Measurements from ENCODE around the gene ACOT12. TPM values are rescaled to one million over a fixed set of nuclear protein-coding genes. Genes with fewer than 3 reads are reported as not detected.

ACOT12 gene
- total RNA-seq, 1 experiment from 2014 or later: not detected

GRCh38 chr5:81286059-81286617, 107.8 kb downstream of the ACOT12 start:
- Mint-ChIP-seq H3K27ac (no peak overlapping the region), H3K27me3 (ENCODE audit: low read depth) (no peaks in the 10 kb centered on the region), H3K4me3 (no peak overlapping the region), H3K36me3 (peaks cover 14% of the 10 kb centered on the region), H3K9me3 (peaks cover 15% of the 10 kb centered on the region), H3K4me1 (no peaks in the 10 kb centered on the region)
- ATAC-seq: peak; percentile 39
- no peak for DNase-seq (ENCODE audit: low spot score)
- POLR2A ChIA-PET: interaction anchor here (0.7 to 1.1 kb wide), 2 partner anchors 29 to 53 kb away, joined by 3 to 8 read pairs; no protein-coding TSS in a partner anchor
- TF ChIP-seq NFE2L1 (CRISPR knock-in tag; IDR thresholded peaks at IDR 0.05): no peak
- TF ChIP-seq ZNF219 (CRISPR knock-in tag; IDR thresholded peaks at IDR 0.05; ENCODE audit: borderline replicate concordance): no peak
- TF ChIP-seq ARID4B (CRISPR knock-in tag; IDR thresholded peaks at IDR 0.05; ENCODE audit: borderline replicate concordance): no peak
- TF ChIP-seq ZNF138 (CRISPR knock-in tag; conservative IDR thresholded peaks at IDR 0.05): no peak
- TF ChIP-seq ZSCAN18 (CRISPR knock-in tag; IDR thresholded peaks at IDR 0.05): no peak
- TF ChIP-seq ZNF671 (CRISPR knock-in tag; IDR thresholded peaks at IDR 0.05): no peak
- no peak for TF ChIP-seq CTCF (IDR thresholded peaks at IDR 0.05)
- no peak for TF ChIP-seq GABPB1 (CRISPR knock-in tag; IDR thresholded peaks at IDR 0.05)
- TF ChIP-seq MYBL2 (CRISPR knock-in tag; IDR thresholded peaks at IDR 0.05): no peak
- no peak for TF ChIP-seq ETV6 (CRISPR knock-in tag; IDR thresholded peaks at IDR 0.05)
- no peak for TF ChIP-seq ATF3 (CRISPR knock-in tag; conservative IDR thresholded peaks at IDR 0.05)
- no peak for TF ChIP-seq STAT6 (CRISPR knock-in tag; conservative IDR thresholded peaks at IDR 0.05; ENCODE audit: low read depth)
- no peak for TF ChIP-seq HMGA2 (CRISPR knock-in tag; IDR thresholded peaks at IDR 0.05)
- CTCF ChIA-PET: interaction anchor here (0.7 kb wide), 1 partner anchor 172 kb away, joined by 3 read pairs; no protein-coding TSS in a partner anchor

GRCh38 chr5:81283976-81284375, 110.0 kb downstream of the ACOT12 start:
- peaks cover 12% of the 10 kb centered on the region for H3K36me3 Mint-ChIP-seq
- POLR2A ChIA-PET: no interaction called here
- no peaks in the 10 kb centered on the region for H3K27me3 Mint-ChIP-seq (ENCODE audit: low read depth)
- DNase-seq (ENCODE audit: low spot score) (no peak), ATAC-seq (no peak)
- no peak overlapping the region for H3K4me3 Mint-ChIP-seq
- peaks cover 13% of the 10 kb centered on the region for H3K9me3 Mint-ChIP-seq
- CTCF ChIA-PET: interaction anchor here (0.6 kb wide), 2 partner anchors 13 to 14 kb away, joined by 3 to 4 read pairs; no protein-coding TSS in a partner anchor
- H3K27ac Mint-ChIP-seq: no peak overlapping the region
- no peaks in the 10 kb centered on the region for H3K4me1 Mint-ChIP-seq
- TF ChIP-seq MXD4 (CRISPR knock-in tag; IDR thresholded peaks at IDR 0.05; ENCODE audit: borderline replicate concordance) (no peak), SOX15 (CRISPR knock-in tag; IDR thresholded peaks at IDR 0.05) (no peak), MLX (CRISPR knock-in tag; IDR thresholded peaks at IDR 0.05) (no peak), FOXJ3 (CRISPR knock-in tag; IDR thresholded peaks at IDR 0.05; ENCODE audit: borderline replicate concordance) (no peak), GTF2I (CRISPR knock-in tag; conservative IDR thresholded peaks at IDR 0.05) (no peak), USF1 (CRISPR knock-in tag; IDR thresholded peaks at IDR 0.05) (no peak)
